ENCODE measurements around the gene MYL9.

DNA sequence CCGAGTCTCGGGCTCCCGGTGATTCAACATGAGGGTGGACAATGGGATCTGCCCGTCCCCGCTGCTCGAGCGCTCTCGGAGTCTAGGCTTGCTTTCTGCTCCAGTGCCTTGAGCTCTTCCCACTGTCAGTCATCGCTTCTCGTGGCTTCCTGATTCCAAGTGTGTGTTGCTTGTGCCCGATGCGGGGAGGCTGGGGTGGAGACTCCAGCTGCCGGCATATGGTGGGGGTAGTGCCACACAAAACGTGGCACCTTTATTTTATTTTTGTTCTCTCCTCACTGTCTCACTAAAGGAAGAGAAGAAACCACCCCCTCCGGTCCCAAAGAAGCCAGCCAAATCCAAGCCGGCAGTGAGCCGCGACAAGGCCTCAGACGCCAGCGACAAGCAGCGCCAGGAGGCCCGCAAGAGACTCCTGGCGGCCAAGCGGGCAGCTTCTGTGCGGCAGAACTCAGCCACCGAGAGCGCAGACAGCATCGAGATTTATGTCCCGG is 14.8 kb upstream of the MYL9 start:
- TF ChIP-seq CTCF (IDR thresholded peaks at IDR 0.05) (no peak), POLR2A (IDR thresholded peaks at IDR 0.05) (no peak), EP300 (IDR thresholded peaks at IDR 0.05) (no peak)

Data from ovary (tissue), 3 donors.